Stimulated activated CD8-positive, alpha-beta memory T cell treated with anti-CD3 and anti-CD28 coated beads, Interleukin-15, amount 100 ng/mL, for 48 hours (primary cell): ENCODE results near the gene DNAJA3.
"Not testable (repeated sequence)": the region's sequence is repeated elsewhere in the genome, so short reads cannot be mapped to it uniquely, and the experiment has no call there.

ENCODE experiments used
- DNase-seq, 2 donors: peaks; one replicate each; pipeline ENCODE4 v3.0.0-alpha.2; 2020; ENCODE audit warnings: low read depth in 2 of 2

The DNAJA3 gene

GRCh38 chr16:4387781-4388180, 37.9 kb upstream of the DNAJA3 start:
- DNase-seq, result no peak

DNA sequence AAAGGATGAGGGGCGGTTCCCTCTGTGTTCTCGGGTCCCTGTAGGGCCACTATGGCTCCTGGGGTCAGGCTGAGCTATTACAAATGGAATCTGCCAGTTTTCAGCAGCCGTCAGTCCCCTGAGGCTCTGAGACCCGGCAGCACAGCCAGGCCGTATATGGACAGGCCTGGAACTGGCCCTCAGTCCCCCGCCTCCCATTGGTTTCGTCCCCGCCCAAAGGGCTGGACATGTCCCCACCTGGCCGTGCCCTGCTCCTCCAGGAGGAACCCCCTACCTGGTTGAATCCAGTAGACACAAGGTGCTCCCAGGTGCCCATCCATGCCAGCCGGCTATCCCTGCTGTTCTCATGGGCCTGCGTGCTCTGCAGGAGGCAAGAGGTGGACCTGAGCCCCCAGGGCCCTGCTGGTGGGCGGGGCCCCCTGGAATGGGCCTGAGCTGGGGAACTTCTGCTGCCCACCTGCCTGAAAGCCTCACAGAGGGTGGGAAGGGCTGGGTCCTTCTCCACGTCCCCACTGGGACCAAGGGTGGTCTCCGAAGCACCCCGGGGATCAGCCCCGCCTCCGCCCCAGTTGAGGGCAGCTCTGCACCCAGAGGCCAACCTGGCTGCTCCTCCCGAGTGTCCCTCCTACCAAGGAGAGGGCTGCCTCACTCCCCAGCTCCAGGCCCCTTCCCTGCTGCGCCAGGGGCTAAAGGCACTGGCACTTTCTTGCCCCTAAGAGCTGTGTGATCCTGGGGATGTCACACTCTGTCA, 37.2 kb upstream of the DNAJA3 start:
- DNase-seq, result no peak

- no peak for DNase-seq
Measured at GRCh38 chr16:4389051-4389955, 36.4 kb upstream of the DNAJA3 start.

GRCh38 chr16:4390266-4391260, 35.1 kb upstream of the DNAJA3 start:
- DNase-seq, result no peak

GRCh38 chr16:4391631-4392381, 33.9 kb upstream of the DNAJA3 start:
- no peak for DNase-seq

DNA sequence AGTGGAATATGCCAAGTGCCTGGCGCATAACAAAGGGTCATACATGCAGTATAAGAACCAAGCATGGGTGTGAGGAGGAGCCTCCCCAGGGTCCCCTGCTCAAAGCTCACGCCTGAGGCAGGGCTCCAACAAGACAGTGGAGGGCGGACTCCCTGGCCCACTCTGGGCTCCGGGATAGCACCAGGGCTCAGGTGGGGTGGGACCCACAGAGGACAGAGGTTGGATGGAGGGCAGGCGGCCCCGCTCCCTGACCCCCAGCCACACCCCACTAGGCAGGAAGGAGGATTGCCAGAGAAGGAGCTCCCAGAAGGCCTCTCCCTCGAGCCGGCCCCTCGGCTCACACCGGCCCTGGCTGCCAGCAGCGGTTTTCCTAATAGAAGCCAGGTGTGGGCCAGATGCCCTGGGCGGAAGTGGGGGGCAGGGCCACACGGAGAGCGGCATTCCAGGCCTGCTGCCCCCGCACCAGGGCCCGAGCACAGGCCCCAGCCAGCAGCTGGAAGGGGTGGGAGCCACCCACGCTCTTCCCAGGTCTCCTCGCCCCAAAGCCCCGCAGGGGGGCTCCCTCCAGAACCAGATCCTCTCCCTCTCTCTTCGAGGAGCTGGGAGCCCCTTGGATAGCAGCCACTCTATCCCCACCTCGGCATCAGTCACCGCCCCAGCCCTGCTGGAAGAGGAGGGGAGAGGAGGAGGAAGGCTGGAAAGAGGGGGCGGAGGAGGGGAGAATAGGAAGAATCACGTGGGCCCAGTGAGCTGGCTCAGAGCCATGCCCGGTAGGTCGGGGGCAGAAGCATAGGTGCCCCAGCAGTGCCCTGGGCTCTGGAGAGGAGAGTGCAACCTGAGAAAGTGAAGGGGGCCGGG, 33.1 kb upstream of the DNAJA3 start:
- no peak for DNase-seq

- no peak for DNase-seq
Measured at GRCh38 chr16:4393240-4393600, 32.4 kb upstream of the DNAJA3 start.

- DNase-seq, result not testable (repeated sequence)
Measured at GRCh38 chr16:4393850-4394249, 31.8 kb upstream of the DNAJA3 start.

GRCh38 chr16:4395055-4395726, 30.5 kb upstream of the DNAJA3 start:
- DNase-seq, result no peak

- no peak for DNase-seq
Measured at GRCh38 chr16:4399001-4399730, 26.5 kb upstream of the DNAJA3 start.

GRCh38 chr16:4401094-4401501, 24.6 kb upstream of the DNAJA3 start:
- no peak for DNase-seq

DNA sequence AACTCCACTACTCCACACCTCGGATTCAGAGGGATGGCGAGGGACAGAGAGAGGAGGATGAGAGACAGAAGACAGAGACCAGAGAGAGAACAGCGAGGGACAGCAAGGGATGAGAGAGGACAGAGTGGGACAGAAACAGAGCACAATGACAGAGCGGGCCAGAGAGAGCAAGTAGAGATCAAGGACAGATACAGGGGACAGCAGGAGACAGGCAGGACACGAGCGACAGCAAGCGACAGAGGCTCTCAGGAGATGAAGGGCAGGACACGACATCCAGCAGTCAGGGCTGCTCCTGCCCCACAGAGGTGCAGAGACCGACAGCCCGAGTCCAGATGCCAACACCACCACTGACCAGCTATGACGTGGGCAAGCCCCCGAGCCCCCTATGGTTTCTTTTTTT, 24.2 kb upstream of the DNAJA3 start:
- DNase-seq, result no peak

- DNase-seq, result peak in 1 of 2 donors; percentile 38
Measured at GRCh38 chr16:4402439-4403132, 23.1 kb upstream of the DNAJA3 start.

DNA sequence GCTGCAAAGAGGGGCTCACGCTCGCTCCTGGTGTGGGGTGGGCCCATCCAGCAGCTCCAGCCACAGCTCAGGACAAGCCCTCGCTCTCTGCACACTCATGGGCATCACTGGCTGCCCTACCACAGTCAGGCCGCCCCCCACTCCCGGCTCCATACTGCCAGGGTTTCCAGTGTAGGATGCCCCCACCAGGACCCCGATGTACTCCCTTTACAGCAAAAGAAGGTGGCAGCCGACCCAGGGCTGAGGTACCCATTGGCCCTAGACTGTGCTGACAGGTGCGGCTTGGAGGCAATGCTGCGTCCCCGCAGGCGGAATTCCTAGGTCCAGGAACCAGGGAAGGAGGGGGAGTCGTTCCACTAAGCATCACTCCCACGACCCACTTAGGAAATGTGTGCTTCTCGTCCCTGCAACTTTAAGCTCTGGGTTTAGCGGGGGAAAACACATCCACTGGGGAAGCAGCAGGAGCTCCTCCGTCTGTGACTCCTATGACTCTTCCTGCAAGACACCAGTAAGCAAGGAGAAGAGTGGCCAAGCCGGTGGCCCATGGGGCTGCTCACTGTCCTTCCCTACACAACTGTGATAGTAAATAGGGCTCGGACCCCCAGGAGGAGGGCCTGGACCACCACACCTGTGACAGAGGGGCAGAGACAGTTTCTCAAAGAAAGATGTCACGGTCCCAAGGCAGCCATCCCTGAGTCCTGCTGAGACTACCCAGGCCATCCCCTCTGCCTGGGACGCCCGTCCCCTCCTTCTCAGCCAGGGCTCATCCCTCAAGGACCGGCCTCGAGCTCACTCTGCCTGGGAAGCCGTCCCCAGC, 22.3 kb upstream of the DNAJA3 start:
- no peak for DNase-seq

DNA sequence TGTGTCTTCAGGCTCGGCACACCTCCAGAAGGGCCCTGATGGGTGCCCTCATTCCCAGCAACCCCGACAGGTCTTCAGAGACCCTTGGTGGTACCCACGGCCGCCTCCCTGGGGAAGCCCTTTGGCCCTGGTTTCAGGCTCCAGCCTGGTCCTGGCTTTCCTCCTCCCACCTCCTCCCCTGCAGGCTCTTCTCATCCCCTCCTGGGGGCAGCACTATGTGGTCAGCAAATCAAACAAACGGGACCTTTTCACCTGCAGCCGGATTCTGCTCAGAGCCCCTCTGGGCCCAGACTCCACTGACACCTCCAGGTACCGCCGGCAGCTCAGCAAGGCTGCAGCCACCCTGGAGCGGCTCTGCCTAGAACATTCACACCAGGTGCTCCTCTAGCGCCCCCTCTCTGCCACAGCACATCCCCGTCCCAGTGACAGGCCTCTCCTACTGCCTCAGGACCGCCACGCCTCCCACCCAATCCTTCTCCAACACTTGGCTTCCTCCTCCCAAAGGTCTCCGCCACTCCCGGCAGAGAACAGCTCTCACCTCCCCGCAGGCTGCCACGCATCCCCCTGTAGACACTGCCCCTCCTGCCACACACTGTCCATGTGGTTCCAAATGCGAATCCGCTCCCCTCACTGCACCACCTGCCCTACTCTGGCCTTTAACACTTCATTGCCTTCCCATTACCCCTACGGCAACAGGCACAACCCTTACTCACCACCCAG, 21.3 kb upstream of the DNAJA3 start:
- DNase-seq, result no peak

- no peak for DNase-seq
Measured at GRCh38 chr16:4404967-4405696, 20.5 kb upstream of the DNAJA3 start.
